G401.6 (cell line): ENCODE measurements around the gene PWWP2A.
"Not testable (repeated sequence)": the region's sequence is repeated elsewhere in the genome, so short reads cannot be mapped to it uniquely, and the experiment has no call there.

Experiments used
- FAIRE-seq: peaks from 2 replicates; lab custom pipeline; 2012; peaks lifted over from hg19 to GRCh38; lab: Jason Lieb, UNC

The PWWP2A gene

DNA sequence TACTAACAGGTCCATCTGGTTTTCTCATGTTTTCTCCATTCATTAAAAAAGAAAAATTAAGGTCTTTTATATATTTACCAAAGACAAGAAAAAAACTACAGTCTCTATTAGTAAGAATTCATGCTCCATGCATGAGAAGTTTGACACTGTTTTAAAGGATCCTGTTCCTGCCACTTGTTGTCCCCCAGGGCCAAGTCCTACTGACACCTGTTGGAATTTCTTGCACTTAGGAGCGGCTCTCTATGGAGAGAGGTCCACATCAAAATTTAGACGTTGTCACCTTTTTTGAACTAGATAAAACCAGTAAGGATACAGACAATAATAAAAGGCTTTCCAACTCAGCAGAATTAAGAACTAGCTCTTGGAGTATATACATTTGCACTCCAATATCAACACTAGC is 42.3 kb downstream of the PWWP2A start:
- FAIRE-seq = no peak

DNA sequence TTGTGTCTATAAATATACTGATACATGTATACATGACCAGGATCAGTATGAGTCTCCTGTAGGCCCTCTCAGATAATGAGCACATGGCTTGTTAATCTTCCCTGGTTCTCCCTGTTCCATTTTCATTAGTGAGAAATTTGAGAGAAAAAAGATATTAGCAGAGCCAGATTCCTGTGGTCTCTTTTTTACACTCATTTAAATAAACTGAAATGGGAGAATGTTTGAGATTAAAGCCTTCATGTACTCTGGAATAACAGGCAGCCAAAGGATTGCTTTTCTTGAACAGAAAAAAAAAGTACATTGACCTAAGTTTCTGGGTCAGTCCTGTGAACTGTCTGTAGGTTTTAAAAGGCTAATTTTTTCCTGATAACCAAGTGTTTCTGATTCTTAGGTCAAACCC is 44.2 kb downstream of the PWWP2A start:
- no peak for FAIRE-seq

DNA sequence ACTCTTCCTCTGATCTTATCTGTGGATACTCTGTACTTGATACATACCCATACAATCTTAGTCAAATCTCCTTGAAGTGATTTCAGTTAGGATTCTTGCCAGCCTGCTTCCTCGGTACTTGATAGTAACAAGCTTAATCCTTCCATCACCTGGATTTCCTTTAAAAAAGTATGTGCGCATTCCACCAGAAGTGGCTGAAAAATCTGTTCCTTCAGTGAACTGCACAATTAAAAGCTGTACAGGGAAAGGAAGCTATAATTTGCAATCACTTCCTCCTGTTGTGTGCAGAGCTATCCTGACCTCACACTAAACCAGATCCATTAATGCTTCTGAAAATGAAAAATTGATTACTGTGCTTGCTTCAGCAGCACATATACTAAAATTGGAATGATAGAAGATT is 47.3 kb downstream of the PWWP2A start:
- no peak for FAIRE-seq

DNA sequence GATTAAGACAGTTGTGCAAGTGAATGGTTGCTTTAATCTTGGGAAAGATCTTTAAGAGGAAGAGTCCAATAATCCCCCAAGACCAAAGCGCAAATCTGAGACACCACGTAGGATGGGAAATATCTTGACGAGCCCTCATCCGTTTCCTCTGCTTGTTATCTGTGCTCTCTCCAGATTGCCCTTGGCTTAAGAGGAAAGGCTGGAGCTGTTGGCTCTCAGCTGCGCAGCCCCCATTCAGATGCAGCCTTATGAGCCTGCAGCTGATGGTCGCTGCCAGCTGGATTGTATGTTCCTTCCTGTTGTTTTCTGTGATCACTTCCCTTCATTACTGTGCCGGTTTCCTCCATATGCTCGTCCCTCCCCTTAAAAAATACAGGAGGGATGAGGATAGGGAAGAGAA is 47.7 kb downstream of the PWWP2A start:
- no peak for FAIRE-seq

DNA sequence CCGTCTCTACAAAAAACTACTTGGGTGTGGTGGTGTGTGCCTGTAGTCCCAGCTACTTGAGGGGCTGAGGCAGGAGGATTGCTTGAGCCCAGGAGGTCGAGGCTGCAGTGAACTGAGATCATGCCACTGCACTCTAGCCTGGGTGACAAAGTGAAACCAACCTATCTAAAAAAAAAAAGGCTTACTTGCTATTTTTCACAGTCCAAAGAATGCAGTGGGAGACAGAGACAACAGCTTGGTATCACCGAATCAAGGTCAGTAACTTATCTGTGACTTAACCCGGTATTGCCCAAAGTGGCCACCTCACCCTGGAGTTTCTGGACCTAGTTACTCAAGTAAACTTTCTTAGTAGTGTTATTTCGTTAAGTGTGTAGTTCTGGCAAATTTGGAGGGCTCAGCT is 50.1 kb downstream of the PWWP2A start:
- not testable (repeated sequence) for FAIRE-seq

DNA sequence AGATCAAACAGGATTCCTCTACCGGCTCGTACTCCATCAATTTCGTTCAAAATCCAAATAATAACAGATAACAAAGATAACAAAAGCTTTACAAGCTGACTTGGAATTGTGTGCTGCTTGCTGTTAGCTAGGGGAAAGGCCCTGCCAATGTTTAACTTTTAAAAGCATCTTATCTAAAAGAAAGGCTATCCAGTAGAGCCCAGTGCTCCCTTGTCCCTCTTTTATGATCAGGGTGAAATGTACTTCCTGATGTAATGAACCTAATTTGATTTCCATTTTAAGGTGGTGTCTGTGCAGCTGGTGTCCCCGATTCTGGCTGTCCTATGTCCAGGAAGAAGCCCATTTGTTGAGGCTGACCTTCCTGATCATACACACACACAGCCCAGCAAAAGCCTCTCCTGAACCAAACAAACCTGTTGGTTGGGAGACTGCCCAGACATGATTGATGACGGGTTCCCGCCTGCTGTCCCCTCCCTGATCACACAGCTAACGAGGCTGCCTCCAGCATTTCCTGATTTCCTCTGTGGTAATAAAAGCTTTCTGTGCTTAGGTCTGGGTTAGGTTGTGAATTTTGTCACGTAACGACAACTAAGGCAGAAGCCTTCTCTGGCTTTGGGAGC is 54.1 kb downstream of the PWWP2A start:
- no peak for FAIRE-seq

DNA sequence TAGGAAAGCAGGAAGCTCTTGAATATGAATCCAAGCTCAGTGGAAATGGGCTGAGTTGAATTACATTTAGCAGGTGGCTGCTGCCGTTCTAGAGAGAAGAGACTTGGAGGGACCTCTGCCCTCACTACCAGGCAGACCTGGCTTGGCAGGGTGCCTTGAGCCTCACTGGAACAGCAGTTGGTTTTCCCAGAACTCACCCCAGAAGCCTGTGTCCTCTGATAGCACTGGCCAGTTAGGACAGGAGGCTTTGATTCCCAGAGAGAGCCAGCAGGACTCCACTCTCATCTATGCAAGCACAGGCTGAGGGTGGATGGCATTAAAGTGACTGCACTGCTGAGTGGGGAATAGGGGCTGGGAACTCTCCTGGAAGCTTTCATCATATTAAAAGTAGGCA is 54.8 kb downstream of the PWWP2A start:
- FAIRE-seq = no peak

DNA sequence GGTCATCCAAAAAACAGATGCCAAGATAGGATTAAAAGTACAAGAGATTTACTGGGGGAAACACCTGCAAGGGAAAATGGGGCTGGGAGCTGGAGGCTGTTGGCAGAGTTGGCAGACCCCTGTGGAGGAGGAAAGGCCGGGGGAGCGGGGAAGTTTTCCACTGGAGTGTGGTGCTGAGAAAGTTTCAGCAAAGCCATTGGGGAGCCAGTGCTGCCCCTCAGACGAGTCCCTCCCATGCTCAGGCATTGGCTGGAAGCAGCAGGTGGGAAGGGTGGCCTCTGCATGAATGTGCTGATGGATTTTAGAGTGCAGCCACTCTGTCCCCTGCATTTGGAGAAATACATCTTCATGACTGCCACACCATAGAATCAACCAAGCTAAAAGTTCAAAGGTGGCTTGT is 57.5 kb downstream of the PWWP2A start:
- FAIRE-seq = no peak

DNA sequence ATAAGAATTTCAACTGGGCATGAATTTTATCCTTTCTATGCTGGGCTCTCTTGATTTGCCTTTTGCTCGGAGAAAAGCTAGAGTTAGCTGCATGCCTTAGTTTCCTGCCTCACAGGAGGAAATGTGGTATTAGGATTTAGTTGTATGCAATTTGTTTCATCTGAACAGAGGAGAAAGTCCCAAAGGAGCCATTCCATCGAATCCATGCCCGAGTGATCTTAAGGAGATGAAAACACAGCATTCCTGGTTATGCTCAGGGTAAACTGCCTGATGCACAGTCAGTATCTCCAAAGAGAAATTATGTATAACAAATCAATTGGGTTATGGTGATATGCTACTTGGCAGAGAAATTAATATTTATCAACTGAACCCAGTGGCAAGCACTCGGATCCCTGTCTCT is 59.2 kb downstream of the PWWP2A start:
- no peak for FAIRE-seq

DNA sequence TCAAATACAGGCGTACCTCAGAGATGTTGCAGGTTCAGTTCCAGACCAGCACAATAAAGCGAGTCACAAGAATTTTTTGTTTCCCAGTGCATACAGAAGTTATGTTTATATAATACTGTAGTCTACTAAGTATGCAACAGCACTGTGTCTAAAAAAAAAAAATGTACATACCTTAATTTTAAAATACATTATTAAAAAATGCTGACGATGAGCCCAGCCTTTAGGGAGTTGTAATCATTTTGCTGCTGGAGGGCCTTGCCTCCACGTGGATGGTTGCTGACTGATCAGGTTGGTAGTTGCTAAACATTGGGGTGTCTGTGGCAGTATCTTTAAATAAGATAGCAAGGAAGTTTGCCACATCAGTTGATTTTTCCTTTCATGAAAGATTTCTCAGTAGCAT is 62.0 kb downstream of the PWWP2A start:
- no peak for FAIRE-seq

DNA sequence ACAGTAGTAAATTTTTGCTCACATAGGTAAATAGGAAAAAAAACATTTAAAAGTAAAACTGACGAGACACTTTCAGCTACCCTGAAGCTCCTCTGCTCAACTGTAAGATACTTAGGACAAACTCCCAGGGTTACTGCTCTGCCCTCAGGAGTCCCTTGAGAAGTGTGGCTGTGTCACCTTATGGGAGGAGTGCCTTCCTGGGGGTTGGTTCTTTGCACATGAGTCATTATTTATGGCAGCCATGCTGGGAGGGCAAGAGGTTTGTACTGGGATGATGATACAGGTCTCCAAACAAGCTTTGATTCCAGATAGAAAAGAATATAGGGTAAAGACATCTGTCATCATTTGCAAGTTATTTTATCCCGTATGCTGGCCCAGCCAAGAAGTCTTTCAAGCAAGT is 64.4 kb downstream of the PWWP2A start:
- no peak for FAIRE-seq

DNA sequence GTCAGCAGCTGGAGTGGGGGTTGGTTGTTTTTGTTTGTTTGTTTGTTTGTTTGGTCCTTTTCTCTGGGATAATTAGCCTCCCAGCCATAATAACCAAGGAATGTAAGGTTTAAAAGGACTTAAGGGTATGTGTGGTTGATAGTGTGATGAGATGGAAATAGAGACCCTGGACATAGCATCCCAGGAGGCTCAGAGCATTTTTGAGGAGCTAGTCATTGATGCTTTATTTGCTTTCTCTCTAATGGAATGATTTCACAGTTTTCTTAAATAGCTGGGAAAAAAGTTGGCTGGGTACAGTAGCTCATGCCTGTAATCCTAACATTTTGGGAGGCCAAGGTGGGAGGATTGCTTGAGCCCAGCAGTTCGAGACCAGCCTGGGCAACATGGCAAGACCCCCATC is 65.2 kb downstream of the PWWP2A start:
- FAIRE-seq = no peak

DNA sequence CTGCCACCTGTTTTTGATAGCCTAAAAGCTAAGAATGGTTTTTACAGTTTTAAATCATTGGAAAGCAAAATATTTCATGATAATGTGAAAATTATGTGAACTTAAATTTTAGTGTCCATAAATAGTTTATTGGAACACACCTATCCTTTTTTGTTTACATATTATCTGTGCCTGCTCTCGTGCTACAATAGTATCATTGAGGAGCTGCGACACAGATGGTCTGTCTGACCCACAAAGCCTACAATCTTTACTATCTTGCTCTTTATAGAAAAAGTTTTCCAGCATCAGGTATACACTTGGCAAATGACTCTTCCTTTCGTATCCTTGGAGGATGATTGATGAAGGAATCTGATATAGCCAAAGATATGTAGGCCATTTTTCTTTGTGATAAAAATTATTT is 70.2 kb downstream of the PWWP2A start:
- FAIRE-seq = no peak

DNA sequence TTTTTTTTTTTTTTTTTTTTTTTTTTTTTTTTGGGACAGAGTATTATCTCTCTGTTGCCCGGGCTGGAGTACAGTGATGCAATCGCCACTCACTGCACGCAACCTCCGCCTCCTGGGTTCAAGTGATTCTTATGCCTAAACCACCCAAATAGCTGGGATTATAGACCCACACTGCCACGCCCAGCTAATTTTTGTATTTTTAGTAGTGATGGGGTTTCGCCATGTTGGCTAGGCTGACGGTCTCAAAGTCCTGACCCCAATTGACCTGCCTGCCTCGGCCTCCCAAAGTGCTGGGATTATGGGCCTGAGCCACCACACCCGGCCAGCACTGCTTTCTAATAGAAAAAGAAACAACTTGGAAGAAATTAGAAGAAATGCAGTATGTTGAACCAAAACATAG is 71.1 kb downstream of the PWWP2A start:
- no peak for FAIRE-seq

DNA sequence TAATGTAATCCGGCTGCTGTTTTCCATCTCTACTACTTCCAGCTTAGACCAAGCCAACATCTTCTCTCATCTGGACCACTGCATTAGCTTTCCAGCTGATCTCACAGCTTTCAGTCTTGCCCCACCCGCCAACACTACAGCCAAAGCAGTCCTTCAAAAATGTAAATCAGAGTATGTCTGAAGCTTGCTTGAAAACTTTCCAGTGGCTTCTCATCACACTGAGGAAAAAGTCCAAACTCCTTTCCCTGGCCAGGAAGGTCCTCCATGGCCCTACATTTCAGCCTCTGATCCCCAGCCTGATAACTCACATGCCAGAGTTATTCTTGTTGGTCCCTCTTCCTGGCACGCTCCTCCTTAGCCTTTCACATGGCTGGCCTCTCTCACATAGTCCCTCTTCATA is 71.8 kb downstream of the PWWP2A start:
- no peak for FAIRE-seq

DNA sequence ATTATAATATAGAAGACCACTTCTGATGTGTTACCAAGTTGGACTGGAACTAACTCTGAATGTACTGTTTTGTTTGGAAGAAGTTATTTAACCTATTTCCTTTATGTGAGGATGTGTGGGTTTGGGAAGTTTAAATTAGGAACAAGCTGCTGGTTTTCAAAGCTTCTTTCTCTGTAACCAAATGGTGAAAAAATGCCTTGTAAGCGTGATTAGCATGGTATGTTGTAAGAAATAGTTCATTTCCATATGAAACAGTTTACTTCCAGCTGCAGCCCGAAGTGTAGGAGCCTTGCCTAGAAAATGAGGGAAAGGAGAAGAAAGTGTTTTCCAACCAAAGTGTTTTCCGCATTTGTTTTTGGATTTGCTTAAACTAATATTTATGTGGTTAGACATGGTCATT is 74.3 kb downstream of the PWWP2A start:
- no peak for FAIRE-seq

DNA sequence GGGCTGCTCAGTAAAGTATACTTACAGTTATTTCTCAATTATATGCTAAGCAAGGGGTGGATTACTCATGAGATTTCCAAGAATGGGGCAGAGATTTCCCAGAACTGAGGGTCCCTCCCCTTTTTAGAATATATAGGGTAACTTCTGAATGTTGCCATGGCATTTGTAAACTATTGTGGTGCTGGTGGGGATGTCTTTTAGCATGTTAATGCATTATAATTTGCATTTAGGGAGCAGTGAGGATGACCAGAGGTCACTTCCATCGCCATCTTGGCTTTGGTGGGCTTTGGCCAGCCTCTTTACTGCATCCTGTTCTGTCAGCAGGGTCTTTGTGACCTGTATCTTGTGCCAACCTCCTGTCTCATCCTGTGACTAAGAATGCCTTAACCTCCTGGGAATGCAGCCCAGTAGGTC is 74.9 kb downstream of the PWWP2A start:
- FAIRE-seq = no peak

DNA sequence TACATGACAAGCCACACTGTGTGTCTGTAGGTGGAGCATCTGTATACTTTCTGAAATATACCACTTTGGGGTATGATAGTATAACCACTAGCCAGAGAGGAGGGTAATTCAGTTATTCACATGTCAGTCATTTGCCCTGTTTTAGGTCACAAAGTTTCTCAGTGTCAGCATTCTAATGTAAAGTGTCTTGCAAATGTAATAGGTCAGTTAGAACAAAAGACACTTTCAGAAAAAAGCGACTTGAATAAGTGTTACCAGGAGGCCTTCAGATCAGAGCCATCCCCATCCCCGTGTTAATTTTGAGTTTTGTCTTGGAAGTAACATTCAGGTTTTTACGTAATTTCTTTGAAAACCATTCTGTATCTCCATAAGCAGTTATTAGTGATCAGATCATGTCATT is 76.6 kb downstream of the PWWP2A start:
- FAIRE-seq = no peak
